ENCODE data around the gene CCDC106. TPM values are rescaled to one million over a fixed set of nuclear protein-coding genes. Genes with fewer than 3 reads are reported as not detected.

Gene CCDC106
- total RNA-seq, 2 donors from 2014 or later = 17.4 to 19.4 TPM

GRCh38 chr19:55699221-55699620, 51.2 kb downstream of the CCDC106 start:
- no peak for DNase-seq
- no peak for ATAC-seq
- intact Hi-C loops (cut with DNase I) = no loop called here

- no peak for ATAC-seq
- no peak for DNase-seq
- intact Hi-C loops (cut with DNase I) = no loop called here
Observed at GRCh38 chr19:55700813-55701212, 52.8 kb downstream of the CCDC106 start.

- ATAC-seq (no peak), DNase-seq (no peak)
- intact Hi-C loops (cut with DNase I) = no loop called here
Observed at GRCh38 chr19:55702131-55702627, 54.2 kb downstream of the CCDC106 start.

Other genes with a start within 250 kb of the CCDC106 start
- 10 to 100 TPM; 18.1 to 29.9 TPM for gene UBE2S, start 240.4 kb upstream of the CCDC106 start, total RNA-seq
- gene SHISA7, start 204.9 kb upstream of the CCDC106 start, total RNA-seq = not detected
- 10 to 100 TPM; 58.4 to 60.5 TPM for gene ISOC2, start 186.6 kb upstream of the CCDC106 start, total RNA-seq
- not detected for gene C19orf85, start 183.5 kb upstream of the CCDC106 start, total RNA-seq
- gene ZNF628, start 171.6 kb upstream of the CCDC106 start, total RNA-seq = 1 to 10 TPM; 5.3 to 9.0 TPM
- gene NAT14, start 163.0 kb upstream of the CCDC106 start, total RNA-seq = 10 to 100 TPM in 1 of 2 donors, 1 to 10 TPM in 1; 9.2 to 13.7 TPM
- 1 to 10 TPM; 5.7 to 6.7 TPM for gene SSC5D, start 159.8 kb upstream of the CCDC106 start, total RNA-seq
- 100 to 1,000 TPM; 151 to 181 TPM for gene SBK2, start 111.1 kb upstream of the CCDC106 start, total RNA-seq
- gene SBK3, start 102.7 kb upstream of the CCDC106 start, total RNA-seq = 10 to 100 TPM; 55.3 to 62.7 TPM
- 10 to 100 TPM; 10.8 to 12.7 TPM for gene ZNF579, start 67.4 kb upstream of the CCDC106 start, total RNA-seq
- 10 to 100 TPM; 14.5 to 17.0 TPM for gene FIZ1, start 48.7 kb upstream of the CCDC106 start, total RNA-seq
- 10 to 100 TPM; 14.1 to 18.7 TPM for gene ZNF524, start 47.9 kb upstream of the CCDC106 start, total RNA-seq
- 10 to 100 TPM; 16.2 to 20.2 TPM for gene ZNF865, start 42.6 kb upstream of the CCDC106 start, total RNA-seq
- 10 to 100 TPM; 11.1 to 11.7 TPM for gene ZNF784, start 23.6 kb upstream of the CCDC106 start, total RNA-seq
- gene ZNF580, start 7.2 kb upstream of the CCDC106 start, total RNA-seq = 10 to 100 TPM; 17.7 to 27.7 TPM
- gene ZNF581, start 4.6 kb upstream of the CCDC106 start, total RNA-seq = 1 to 10 TPM; 8.4 to 8.6 TPM
- 10 to 100 TPM; 82.4 to 87.5 TPM for gene U2AF2, start 6.8 kb downstream of the CCDC106 start, total RNA-seq
- gene EPN1, start 27.0 kb downstream of the CCDC106 start, total RNA-seq = 100 to 1,000 TPM; 148 to 165 TPM
- gene NLRP9, start 90.2 kb downstream of the CCDC106 start, total RNA-seq = not detected
- not detected for gene RFPL4A, start 110.9 kb downstream of the CCDC106 start, total RNA-seq
- not detected for gene RFPL4AL1, start 120.9 kb downstream of the CCDC106 start, total RNA-seq
- gene NLRP11, start 183.8 kb downstream of the CCDC106 start, total RNA-seq = not detected
- not detected for gene NLRP4, start 188.3 kb downstream of the CCDC106 start, total RNA-seq

All from left cardiac atrium (tissue), 4 donors.